HG03378 (cell line): Measurements from ENCODE around the gene ANLN.
"Not testable (repeated sequence)": the region's sequence is repeated elsewhere in the genome, so short reads cannot be mapped to it uniquely, and the experiment has no call there.

Experiments
- ATAC-seq: cut with Tn5 transposase; IDR thresholded peaks from one replicate; pipeline ENCODE4 v1.9.1; 2021; ENCODE audit warnings: mild to moderate bottlenecking, moderate library complexity; ENCODE audit not compliant: unreplicated experiment

The ANLN gene

GRCh38 chr7:36462551-36463137 lies 73.0 kb downstream of the ANLN start:
- ATAC-seq = no peak

DNA sequence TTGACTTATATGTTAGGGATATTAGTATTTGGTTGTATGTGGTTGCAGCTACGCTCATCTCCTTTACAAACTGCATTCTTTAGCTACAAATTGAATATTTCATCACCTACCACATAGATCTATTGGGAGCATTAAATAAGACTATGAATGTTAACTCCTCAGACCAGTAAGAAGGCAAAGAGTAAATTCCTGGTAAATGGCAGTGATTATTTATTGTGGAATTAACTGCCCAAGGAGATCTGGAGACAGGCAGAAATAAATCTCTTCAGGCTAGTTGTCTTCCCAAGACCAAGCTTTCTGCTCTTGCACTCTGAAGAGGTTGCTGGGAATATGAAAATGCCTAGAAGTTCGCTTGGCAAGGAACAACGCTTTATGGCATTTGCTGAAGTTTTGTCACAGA lies 74.6 kb downstream of the ANLN start:
- no peak for ATAC-seq

GRCh38 chr7:36466001-36466400 lies 76.3 kb downstream of the ANLN start:
- ATAC-seq = not testable (repeated sequence)

DNA sequence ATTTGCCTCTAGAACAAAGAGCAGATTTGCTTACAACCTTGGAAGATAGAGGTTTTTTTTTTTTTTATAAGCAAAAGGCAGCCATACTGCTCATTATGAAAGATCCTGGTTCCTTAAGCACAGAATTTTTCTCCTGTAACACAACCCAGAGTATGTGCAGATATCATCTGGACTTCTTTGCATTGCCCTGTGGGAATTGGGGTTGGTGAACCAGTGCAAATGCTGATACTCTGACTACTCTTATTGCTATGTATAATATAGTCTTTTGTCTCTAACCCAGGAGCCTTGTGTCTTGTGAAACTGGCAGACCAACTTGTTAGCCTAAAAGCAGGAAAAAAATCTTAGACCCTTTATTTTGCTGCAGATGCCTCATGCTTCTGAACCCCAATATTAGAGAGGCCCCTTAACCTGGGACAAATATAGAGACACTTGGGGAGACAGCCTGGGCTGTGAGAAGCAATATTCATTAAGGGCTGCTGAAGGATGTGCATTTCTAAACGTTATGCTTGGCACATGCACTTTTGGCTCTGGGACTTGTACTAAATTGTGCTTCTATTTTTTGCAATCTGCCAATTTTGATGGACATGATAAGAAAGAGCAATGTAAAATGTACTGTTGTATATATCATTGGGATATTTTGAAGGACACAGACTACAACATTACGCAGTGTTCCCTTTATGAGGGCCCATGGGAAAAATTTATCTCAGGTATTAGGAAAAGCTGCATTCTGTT lies 78.9 kb downstream of the ANLN start:
- ATAC-seq = no peak

DNA sequence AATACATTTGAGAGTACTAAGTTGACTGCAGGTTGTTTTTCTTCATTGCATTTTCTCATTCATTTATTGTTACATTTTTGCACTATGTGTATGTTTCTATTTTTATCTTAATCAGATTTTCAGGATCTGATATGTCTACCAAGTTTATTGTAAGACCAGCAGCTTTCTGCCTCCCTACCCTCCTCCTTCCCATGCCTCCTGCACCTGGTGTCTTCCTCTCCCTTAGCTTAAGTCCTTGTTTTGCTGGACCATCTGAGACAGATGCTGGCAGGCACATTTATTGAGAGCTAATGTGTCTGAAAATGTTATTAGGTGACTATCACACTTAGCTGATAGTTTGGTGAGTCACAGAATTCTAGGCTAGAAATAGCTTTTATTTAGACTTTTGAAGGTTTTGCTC lies 79.6 kb downstream of the ANLN start:
- no peak for ATAC-seq

GRCh38 chr7:36472141-36472729 lies 82.6 kb downstream of the ANLN start:
- ATAC-seq = no peak

- no peak for ATAC-seq
Measured at GRCh38 chr7:36473454-36474282, 84.0 kb downstream of the ANLN start.

DNA sequence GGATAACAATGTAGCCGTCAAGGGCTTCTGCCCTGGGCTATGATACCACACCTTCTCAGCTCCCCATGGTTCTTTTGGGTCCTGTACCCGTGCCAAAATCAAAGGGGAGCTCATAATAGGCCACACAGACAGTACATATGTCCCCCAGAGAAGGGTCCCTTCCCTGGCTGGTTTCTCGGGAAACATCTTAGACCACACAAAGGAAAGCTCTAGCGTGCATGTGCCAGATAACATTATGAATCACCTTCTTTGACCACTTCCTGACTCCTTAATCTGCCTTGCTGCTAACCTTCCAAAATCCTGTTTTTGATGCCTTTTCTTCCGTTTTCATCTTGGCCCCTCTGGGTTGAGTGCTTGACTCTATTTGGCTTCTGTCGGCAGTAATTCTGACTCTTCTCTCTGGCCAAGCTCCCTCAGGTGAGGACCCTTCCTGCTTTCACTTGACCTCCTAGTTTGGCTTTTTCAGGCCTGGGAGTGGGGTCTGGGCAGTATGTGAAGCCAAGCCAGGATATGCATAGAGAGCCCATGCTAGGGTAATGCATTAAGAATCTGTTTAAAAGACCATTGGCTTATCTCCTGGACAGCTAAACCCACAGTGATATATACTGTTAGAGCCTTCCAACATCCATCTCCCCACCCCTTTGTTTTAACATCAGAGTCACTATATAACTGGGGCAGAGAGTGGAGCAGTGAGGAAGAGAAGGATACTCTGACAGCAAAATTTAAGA lies 84.8 kb downstream of the ANLN start:
- no peak for ATAC-seq

- no peak for ATAC-seq
Measured at GRCh38 chr7:36475011-36475342, 85.3 kb downstream of the ANLN start.

DNA sequence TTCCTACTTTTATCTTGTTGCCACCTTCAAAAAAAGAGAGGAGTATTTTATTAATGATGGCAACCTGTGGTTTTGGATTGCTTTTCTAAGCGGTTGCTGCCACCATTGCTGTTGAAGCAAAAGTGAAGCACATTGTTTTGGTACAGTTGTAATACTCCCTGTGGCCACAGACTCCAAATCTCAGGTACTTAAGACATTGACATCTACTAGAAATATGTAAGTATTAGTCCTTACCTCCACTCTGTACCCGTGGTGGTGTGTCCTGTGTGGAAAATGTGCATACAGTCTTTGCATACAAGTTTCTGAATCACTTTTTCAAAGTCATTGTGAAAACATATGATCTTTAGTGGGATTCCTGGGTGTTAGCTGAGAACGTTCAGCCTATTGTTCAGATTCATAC lies 85.7 kb downstream of the ANLN start:
- no peak for ATAC-seq

- no peak for ATAC-seq
Measured at GRCh38 chr7:36478745-36479144, 89.1 kb downstream of the ANLN start.

DNA sequence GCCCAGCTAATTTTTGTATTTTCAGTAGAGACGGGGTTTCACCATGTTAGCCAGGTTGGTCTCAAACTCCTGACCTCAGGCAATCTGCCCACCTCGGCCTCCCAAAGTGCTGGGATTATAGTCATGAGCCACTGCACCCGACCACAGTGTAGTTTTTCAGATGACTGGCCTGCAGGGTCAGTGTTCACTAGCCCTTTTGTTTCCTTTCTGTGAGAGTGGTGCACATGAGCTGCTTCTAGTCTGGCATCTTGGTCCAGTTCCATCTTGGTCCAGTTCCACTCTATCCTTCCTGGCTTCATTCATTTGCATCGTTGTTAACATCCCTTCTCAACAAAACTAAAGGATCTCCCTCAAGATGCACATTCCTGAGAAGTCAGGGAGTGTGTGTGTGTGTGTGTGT lies 94.2 kb downstream of the ANLN start:
- not testable (repeated sequence) for ATAC-seq

DNA sequence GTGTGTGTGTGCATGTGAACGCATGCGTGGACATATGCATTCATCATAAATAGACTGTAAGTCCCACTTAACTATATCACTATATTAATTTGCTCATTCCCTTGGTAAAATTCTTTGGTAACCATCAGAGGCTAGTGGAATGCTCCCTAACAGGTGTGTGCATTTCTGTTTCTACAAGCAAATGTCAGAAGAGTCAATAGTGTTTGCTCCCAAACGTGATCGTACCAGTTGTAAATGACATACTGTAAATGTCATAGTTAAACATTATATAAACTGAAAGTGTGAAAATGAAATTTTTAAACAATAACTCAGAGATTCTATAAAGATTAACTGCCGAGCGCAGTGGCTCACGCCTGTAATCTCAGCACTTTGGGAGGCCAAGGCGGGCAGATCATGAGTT lies 94.6 kb downstream of the ANLN start:
- no peak for ATAC-seq

GRCh38 chr7:36486336-36486735 lies 96.7 kb downstream of the ANLN start:
- ATAC-seq = no peak

DNA sequence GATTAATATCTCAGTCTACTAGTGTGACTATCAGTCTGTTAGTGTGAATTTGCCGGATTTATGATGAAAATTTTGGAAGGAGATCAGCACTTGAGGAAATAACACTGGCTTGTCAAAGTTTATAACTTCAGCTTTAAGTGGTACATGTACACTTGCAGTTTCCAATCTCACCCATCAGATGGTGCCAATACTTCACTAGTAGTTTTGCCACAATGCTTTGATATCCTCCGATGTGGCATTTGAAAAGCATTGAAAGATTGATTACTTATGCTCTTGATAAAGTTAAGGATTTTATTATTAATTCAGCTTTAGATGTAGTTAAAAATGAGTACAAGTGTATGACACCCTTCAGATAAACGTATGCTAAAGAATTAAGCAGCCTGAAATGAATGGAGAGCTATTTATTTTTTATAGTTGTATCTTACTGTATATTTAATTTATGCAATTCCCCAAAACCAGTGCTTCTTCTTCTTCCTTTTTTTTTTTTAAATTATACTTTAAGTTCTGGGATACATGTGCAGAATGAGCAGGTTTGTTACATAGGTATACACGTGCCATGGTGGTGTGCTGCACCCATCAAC lies 98.2 kb downstream of the ANLN start:
- ATAC-seq = no peak

- not testable (repeated sequence) for ATAC-seq
Measured at GRCh38 chr7:36488672-36489071, 99.0 kb downstream of the ANLN start.

- no peak for ATAC-seq
Measured at GRCh38 chr7:36490419-36490830, 100.8 kb downstream of the ANLN start.

- ATAC-seq = no peak
Measured at GRCh38 chr7:36491317-36491716, 101.7 kb downstream of the ANLN start.

DNA sequence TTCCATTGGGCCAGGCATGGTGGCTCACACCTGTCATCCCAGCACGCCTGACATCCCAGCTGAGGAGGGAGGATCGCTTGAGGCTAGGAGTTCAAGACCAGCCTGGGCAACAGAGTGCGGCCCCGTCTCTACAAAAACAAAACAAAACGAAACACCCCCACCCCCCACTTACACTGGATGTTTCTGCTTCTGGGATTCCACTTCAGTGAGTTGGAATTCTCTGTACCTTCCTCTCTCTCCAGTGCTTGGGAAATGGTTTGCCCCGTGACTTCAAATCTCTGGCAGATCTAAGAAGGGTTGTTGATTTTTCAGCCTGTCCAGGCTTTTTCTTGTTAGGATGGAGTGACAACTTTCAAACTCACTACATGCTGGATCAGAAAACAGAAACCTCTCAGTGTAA lies 106.9 kb downstream of the ANLN start:
- no peak for ATAC-seq

DNA sequence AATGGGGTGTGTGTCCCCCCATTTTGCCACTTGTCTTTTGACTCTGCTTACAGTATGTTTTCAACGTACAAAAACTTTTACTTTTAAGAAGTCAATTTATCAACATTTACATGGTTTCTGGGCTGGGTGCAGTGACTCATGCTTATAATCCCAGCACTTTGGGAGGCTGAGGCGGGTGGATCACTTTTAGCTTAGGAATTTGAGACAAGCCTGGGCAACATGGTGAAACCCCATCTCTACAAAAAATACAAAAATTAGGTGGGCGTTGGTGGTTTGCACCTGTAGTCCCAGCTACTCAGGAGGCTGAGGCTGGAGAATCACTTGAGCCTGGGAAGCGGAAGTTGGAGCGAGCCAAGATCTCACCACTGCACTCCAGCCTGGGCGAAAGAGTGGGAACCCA lies 107.5 kb downstream of the ANLN start:
- ATAC-seq = not testable (repeated sequence)

GRCh38 chr7:36497775-36498174 lies 108.1 kb downstream of the ANLN start:
- ATAC-seq = no peak
